HG02885 (cell line): ENCODE measurements around the gene PPM1M.
A peak's percentile ranks its signal among the peaks of the same experiment; 100 is the strongest.

Experiments
- ATAC-seq: cut with Tn5 transposase; IDR thresholded peaks from one replicate; pipeline ENCODE4 v1.9.1; 2021; ENCODE audit warnings: mild to moderate bottlenecking; ENCODE audit not compliant: unreplicated experiment, poor library complexity

PPM1M gene

GRCh38 chr3:52245322-52246263 is at the start of gene PPM1M:
Gene PPM1M (plus strand): TSS chr3:52245759. CDS start chr3:52245825, 66 bp downstream.
- peak; percentile 48 for ATAC-seq

GRCh38 chr3:52195823-52196331 is 49.7 kb upstream of the PPM1M start:
- ATAC-seq: no peak

GRCh38 chr3:52196977-52197376 is 48.6 kb upstream of the PPM1M start:
- no peak for ATAC-seq

GRCh38 chr3:52197499-52197841 is 48.1 kb upstream of the PPM1M start:
- ATAC-seq: no peak

GRCh38 chr3:52197842-52198625 is 47.5 kb upstream of the PPM1M start, which contains the start of gene ALAS1:
Gene ALAS1 (plus strand): TSS chr3:52198160. CDS start chr3:52199242, 1,082 bp downstream.
- peak; percentile 86 for ATAC-seq

- no peak for ATAC-seq
Observed at GRCh38 chr3:52198643-52199608, 46.6 kb upstream of the PPM1M start.

- no peak for ATAC-seq
Observed at GRCh38 chr3:52200981-52201679, 44.4 kb upstream of the PPM1M start.

GRCh38 chr3:52202384-52203077 is 43.0 kb upstream of the PPM1M start:
- ATAC-seq: no peak

- ATAC-seq: no peak
Observed at GRCh38 chr3:52203701-52204100, 41.9 kb upstream of the PPM1M start.

- ATAC-seq: no peak
Observed at GRCh38 chr3:52204337-52205073, 41.1 kb upstream of the PPM1M start.

- no peak for ATAC-seq
Observed at GRCh38 chr3:52205727-52206372, 39.7 kb upstream of the PPM1M start.

GRCh38 chr3:52208556-52208955 is 37.0 kb upstream of the PPM1M start:
- ATAC-seq: no peak

GRCh38 chr3:52210037-52210436 is 35.5 kb upstream of the PPM1M start:
- ATAC-seq: no peak

GRCh38 chr3:52210550-52211046 is 35.0 kb upstream of the PPM1M start:
- ATAC-seq: no peak

- no peak for ATAC-seq
Observed at GRCh38 chr3:52211268-52211891, 34.2 kb upstream of the PPM1M start.

- ATAC-seq: no peak
Observed at GRCh38 chr3:52213005-52213404, 32.6 kb upstream of the PPM1M start.

GRCh38 chr3:52213901-52214300 is 31.7 kb upstream of the PPM1M start:
- ATAC-seq: no peak
